HCT116 (cell line): ENCODE results near the gene TGM6. TPM values are rescaled to one million over a fixed set of nuclear protein-coding genes. Genes with fewer than 3 reads are reported as not detected.

Experiments used
- ATAC-seq: fragments of 200-7000 bp; cut with Tn5 transposase; 2 replicates; pipeline ENCODE4 v1.9.1; 2020; ENCODE audit warnings: mild to moderate bottlenecking, moderate library complexity
- BruUV-seq: library from RNA; stranded (reverse); fragments of 400-500 nt; replicated peaks from 2 replicates; lab custom pipeline; 2021; lab: Mats Ljungman, UMichigan
- CTCF ChIA-PET: fragments of 300-600 bp; sonication (Branson Sonifier 250); formaldehyde crosslinking; loops from one replicate; lab custom pipeline; 2021; ENCODE audit warnings: antibody characterized with exemption; lab: Charles Lee
- POLR2A ChIA-PET: fragments of 300-600, 350-600 bp; sonication (Branson Sonifier 250); formaldehyde crosslinking; loops from one replicate; lab custom pipeline; 2021; ENCODE audit warnings: antibody characterized with exemption; lab: Charles Lee
- RAD21 ChIA-PET, 2 experiments: fragments of 300-600 bp; sonication (Branson Sonifier 250); formaldehyde crosslinking; loops; one replicate each; lab custom pipeline; 2023; ENCODE audit warnings: low total read pairs in 2 of 2; ENCODE audit not compliant: uncharacterized antibody in 2 of 2, unreplicated experiment in 2 of 2, low non-redundant PET in 1 of 2; lab: Charles Lee
- DNase-seq: peaks from one replicate; pipeline ENCODE4 v3.0.0-alpha.2; 2010; ENCODE audit warnings: low read depth, low spot score
- H2AFZ ChIP-seq: fragments of 200-600 bp; shearing (Covaris generic), sonication (generic); 2 replicates; pipeline ENCODE4 v1.6.1; 2017; ENCODE audit warnings: low read depth, mixed run types, mixed read lengths, antibody characterized with exemption, low read length; ENCODE audit not compliant: poor library complexity, severe bottlenecking
- H3K27ac ChIP-seq: 2 replicates; pipeline ENCODE4 v1.5.1; 2012; ENCODE audit warnings: low read depth, low read length
- H3K27me3 ChIP-seq: fragments of 200-600 bp; sonication (generic); 2 replicates; pipeline ENCODE4 v1.6.1; 2016; ENCODE audit warnings: mixed run types, low read length, mixed read lengths; ENCODE audit not compliant: insufficient read depth
- H3K36me3 ChIP-seq, 2 experiments: fragments of 200-500 bp in 1 of 2; fragments of 200-600 bp in 1 of 2; sonication (Bioruptor generic) in 1 of 2; sonication (generic) in 1 of 2; 2 replicates each; pipeline versions ENCODE4 v1.5.1 to v1.6.1; 2014 to 2016; ENCODE audit warnings: low read length in 2 of 2, inconsistent platforms in 1 of 2, mixed read lengths in 1 of 2, mixed run types in 1 of 2; ENCODE audit not compliant: insufficient read depth in 2 of 2, control insufficient read depth in 1 of 2
- H3K4me1 ChIP-seq, 2 experiments: fragments of 200-600 bp in 1 of 2; sonication (generic) in 1 of 2; 2 replicates each; pipeline versions ENCODE4 v1.5.1 to v1.6.1; 2012 to 2017; ENCODE audit warnings: low read length in 2 of 2, inconsistent platforms in 1 of 2, mild to moderate bottlenecking in 1 of 2, mixed read lengths in 1 of 2, mixed run types in 1 of 2, moderate library complexity in 1 of 2; ENCODE audit not compliant: insufficient read depth in 2 of 2, control insufficient read depth in 1 of 2
- H3K4me2 ChIP-seq: fragments of 200-600 bp; sonication (generic); 2 replicates; pipeline ENCODE4 v1.6.1; 2017; ENCODE audit warnings: mixed run types, low read length, mixed read lengths
- H3K4me3 ChIP-seq, 2 experiments: fragments of 200-600 bp in 1 of 2; sonication (generic) in 1 of 2; replicated peaks in 1 of 2; 2 replicates each; pipeline ENCODE4 v1.5.1; 2011 to 2016; ENCODE audit warnings: low read length in 2 of 2, control low read depth in 1 of 2, low read depth in 1 of 2, mild to moderate bottlenecking in 1 of 2, mixed read lengths in 1 of 2, mixed run types in 1 of 2
- H3K79me2 ChIP-seq: fragments of 200-600 bp; sonication (generic); 2 replicates; pipeline ENCODE4 v1.6.1; 2017; ENCODE audit warnings: mild to moderate bottlenecking, mixed run types, low read length, moderate library complexity, mixed read lengths; ENCODE audit not compliant: insufficient read depth
- H3K9ac ChIP-seq: fragments of 200-600 bp; sonication (generic); 2 replicates; pipeline ENCODE4 v1.6.1; 2016; ENCODE audit warnings: low read length, mixed read lengths
- H3K9me2 ChIP-seq: fragments of 200-600 bp; sonication (generic), shearing (Covaris generic); 2 replicates; pipeline ENCODE4 v1.6.1; 2017; ENCODE audit warnings: mixed run types, mild to moderate bottlenecking, moderate library complexity; ENCODE audit not compliant: insufficient read depth
- H3K9me3 ChIP-seq, 2 experiments: fragments of 200-500 bp in 1 of 2; fragments of 200-600 bp in 1 of 2; sonication (Bioruptor generic) in 1 of 2; sonication (generic) in 1 of 2; 2 replicates each; pipeline ENCODE4 v1.6.1; 2014 to 2017; ENCODE audit warnings: low read length in 2 of 2, mixed read lengths in 2 of 2, inconsistent platforms in 1 of 2, low read depth in 1 of 2, mild to moderate bottlenecking in 1 of 2, mixed run types in 1 of 2, moderate library complexity in 1 of 2; ENCODE audit not compliant: control insufficient read depth in 1 of 2, insufficient read depth in 1 of 2
- H4K20me1 ChIP-seq: fragments of 200-600 bp; sonication (generic), shearing (Covaris generic); 2 replicates; pipeline ENCODE4 v1.6.1; 2017; ENCODE audit warnings: mixed run types, mild to moderate bottlenecking, moderate library complexity; ENCODE audit not compliant: insufficient read depth
- CBX3 ChIP-seq: IDR thresholded peaks from 2 replicates; pipeline ENCODE4 v1.6.1; 2012; ENCODE audit warnings: low read depth
- CTCF ChIP-seq, 3 experiments: fragments of 200-600 bp in 1 of 3; sonication (generic) in 1 of 3; IDR thresholded peaks in 2 of 3; conservative IDR thresholded peaks in 1 of 3; 2 replicates each; pipeline ENCODE4 v1.5.1; 2012 to 2017; ENCODE audit warnings: low read depth in 2 of 3, low read length in 2 of 3, antibody characterized with exemption in 1 of 3, borderline replicate concordance in 1 of 3, control low read depth in 1 of 3, mild to moderate bottlenecking in 1 of 3, mixed read lengths in 1 of 3, mixed run types in 1 of 3, moderate library complexity in 1 of 3; ENCODE audit not compliant: insufficient read depth in 1 of 3
- ELF1 ChIP-seq: IDR thresholded peaks from 2 replicates; pipeline ENCODE4 v1.6.1; 2012; ENCODE audit warnings: low read depth, borderline replicate concordance
- EZH2phosphoT487 ChIP-seq: fragments of 200-600 bp; IDR thresholded peaks from 2 replicates; pipeline ENCODE4 v1.6.1; 2018; ENCODE audit warnings: antibody characterized with exemption, borderline replicate concordance
- POLR2A ChIP-seq: IDR thresholded peaks from 2 replicates; pipeline ENCODE4 v1.7.0; 2011; ENCODE audit warnings: borderline replicate concordance; ENCODE audit not compliant: insufficient read depth, insufficient read length; ENCODE audit errors: extremely low read depth
- RAD21 ChIP-seq: IDR thresholded peaks from 2 replicates; pipeline ENCODE4 v1.6.1; 2012; ENCODE audit warnings: low read depth, mild to moderate bottlenecking
- REST ChIP-seq: IDR thresholded peaks from 2 replicates; pipeline ENCODE4 v1.6.1; 2012; ENCODE audit warnings: low read depth
- SIN3A ChIP-seq: IDR thresholded peaks from 2 replicates; pipeline ENCODE4 v1.6.1; 2012; ENCODE audit warnings: low read depth
- TCF7L2 ChIP-seq: IDR thresholded peaks from 2 replicates; pipeline ENCODE4 v1.7.0; 2011; ENCODE audit warnings: borderline replicate concordance, inconsistent platforms; ENCODE audit not compliant: insufficient read depth, insufficient read length; ENCODE audit errors: extremely low read depth
- ZFX ChIP-seq: fragments of 450-650 bp; IDR thresholded peaks from 2 replicates; pipeline ENCODE4 v1.6.1; 2017
- intact Hi-C: fragments of 100-400 bp; cut with micrococcal nuclease; formaldehyde crosslinking; loops from 2 replicates; pipeline ENCODE4 v1.10.0; 2022
- total RNA-seq: library from RNA; stranded (reverse); gene quantifications from one replicate; pipeline ENCODE4 v1.2.1, GENCODE V29; 2021; ENCODE audit not compliant: unreplicated experiment

The TGM6 gene
- total RNA-seq, 1 experiment from 2014 or later = not detected

- H3K27me3 ChIP-seq = no peaks in the 10 kb centered on the region
- no peaks in the 10 kb centered on the region for H3K36me3 ChIP-seq
- no peak for ATAC-seq
- no peak for DNase-seq
- no TSS peak for BruUV-seq
- intact Hi-C loops = no loop called here
- no peaks in the 10 kb centered on the region for H3K4me1 ChIP-seq
- ChIA-PET CTCF (no interaction called here), RAD21 (no interaction called here), POLR2A (no interaction called here)
- H3K9me3 ChIP-seq = no peaks in the 10 kb centered on the region
- H3K9ac ChIP-seq = no peak overlapping the region
- no peaks in the 10 kb centered on the region for H3K9me2 ChIP-seq
- TF ChIP-seq ELF1 = no peak
- TF ChIP-seq EZH2phosphoT487 = no peak
- no peak for TF ChIP-seq ZFX
- no peak for TF ChIP-seq CTCF (IDR thresholded peaks at IDR 0.05 in 2 of 3, conservative IDR thresholded peaks at IDR 0.05 in 1 of 3; ENCODE audit: borderline replicate concordance in 1 of 3, insufficient read depth in 1 of 3, low read depth in 2 of 3, low read length in 2 of 3)
- TF ChIP-seq REST = no peak
- no peak for TF ChIP-seq CBX3
- no peak for TF ChIP-seq TCF7L2
- no peak for TF ChIP-seq RAD21
- TF ChIP-seq SIN3A = no peak
- no peak for TF ChIP-seq POLR2A
- no peak overlapping the region for H3K4me2 ChIP-seq
- H3K27ac ChIP-seq = no peak overlapping the region
- H3K79me2 ChIP-seq = no peaks in the 10 kb centered on the region
- H4K20me1 ChIP-seq = no peaks in the 10 kb centered on the region
- no peak overlapping the region for H3K4me3 ChIP-seq
- no peak overlapping the region for H2AFZ ChIP-seq
These were observed 27.4 kb downstream of the TGM6 start for GRCh38 chr20:2408111-2408510.
